HEK293 (cell line): ENCODE data around the gene ATP2B3.

Experiments used
- CTCF ChIA-PET: fragments of 350-600 bp; formaldehyde crosslinking; extraction: SDS; loops from one replicate; lab custom pipeline; 2021; ENCODE audit warnings: antibody characterized with exemption; lab: Yijun Ruan, JAX
- POLR2A ChIA-PET: fragments of 300-600 bp; formaldehyde crosslinking; extraction: SDS; loops from one replicate; lab custom pipeline; 2020; ENCODE audit warnings: antibody characterized with exemption, inconsistent platforms; lab: Yijun Ruan, JAX
- H3K27ac ChIP-seq: fragments of 200-500 bp; sonication (Bioruptor generic); 2 replicates; pipeline ENCODE4 v1.5.1; 2014; ENCODE audit warnings: low read depth, low read length, control low read depth, inconsistent platforms; ENCODE audit errors: extremely low read depth
- H3K36me3 ChIP-seq, 2 experiments: fragments of 200-500 bp in 1 of 2; sonication (Bioruptor generic) in 1 of 2; 1 replicate in 1 of 2; 2 replicates in 1 of 2; pipeline ENCODE4 v1.5.1; 2014 to 2017; ENCODE audit warnings: inconsistent platforms in 2 of 2, low read length in 2 of 2; ENCODE audit not compliant: control insufficient read depth in 2 of 2, insufficient read depth in 1 of 2
- H3K4me1 ChIP-seq: fragments of 200-500 bp; sonication (Bioruptor generic); 2 replicates; pipeline ENCODE4 v1.5.1; 2014; ENCODE audit warnings: mild to moderate bottlenecking, low read length, inconsistent platforms; ENCODE audit not compliant: control insufficient read depth, insufficient read depth
- H3K4me3 ChIP-seq: 2 replicates; pipeline ENCODE4 v1.5.1; 2011; ENCODE audit warnings: low read depth, mild to moderate bottlenecking, control low read depth, low read length, moderate library complexity
- H3K9me3 ChIP-seq: fragments of 200-500 bp; sonication (Bioruptor generic); 2 replicates; pipeline ENCODE4 v1.5.1; 2014; ENCODE audit warnings: low read depth, low read length, inconsistent platforms; ENCODE audit not compliant: control insufficient read depth, insufficient read depth
- MYNN ChIP-seq: fragments of 450-650 bp; formaldehyde crosslinking; IDR thresholded peaks from 2 replicates; pipeline ENCODE4 v1.5.1; 2016; ENCODE audit warnings: missing biosample characterization, missing genetic modification characterization, borderline replicate concordance
- OVOL3 ChIP-seq: fragments of 450-650 bp; formaldehyde crosslinking; IDR thresholded peaks from 2 replicates; pipeline ENCODE4 v1.5.1; 2016; ENCODE audit warnings: missing biosample characterization, missing genetic modification characterization
- PRDM10 ChIP-seq: fragments of 450-650 bp; formaldehyde crosslinking; IDR thresholded peaks from 2 replicates; pipeline ENCODE4 v1.5.1; 2016; ENCODE audit warnings: missing biosample characterization, missing genetic modification characterization
- REPIN1 ChIP-seq: fragments of 450-650 bp; formaldehyde crosslinking; IDR thresholded peaks from 2 replicates; pipeline ENCODE4 v1.5.1; 2017; ENCODE audit warnings: missing biosample characterization, missing genetic modification characterization, low read depth
- REST ChIP-seq: fragments of 450-650 bp; formaldehyde crosslinking; IDR thresholded peaks from 2 replicates; pipeline ENCODE4 v1.5.1; 2016; ENCODE audit warnings: missing biosample characterization, missing genetic modification characterization
- ZBTB10 ChIP-seq: fragments of 450-650 bp; formaldehyde crosslinking; IDR thresholded peaks from 2 replicates; pipeline ENCODE4 v1.5.1; 2016; ENCODE audit warnings: missing biosample characterization, missing genetic modification characterization
- ZBTB11 ChIP-seq: fragments of 450-650 bp; formaldehyde crosslinking; conservative IDR thresholded peaks from 2 replicates; pipeline ENCODE4 v1.5.1; 2016; ENCODE audit warnings: low read depth, missing biosample characterization, missing genetic modification characterization
- ZBTB26 ChIP-seq: fragments of 450-650 bp; formaldehyde crosslinking; optimal IDR thresholded peaks from 2 replicates; pipeline ENCODE3; 2016; ENCODE audit warnings: missing biosample characterization, mild to moderate bottlenecking, missing genetic modification characterization
- ZBTB48 ChIP-seq: fragments of 450-650 bp; formaldehyde crosslinking; IDR thresholded peaks from 2 replicates; pipeline ENCODE4 v1.5.1; 2016; ENCODE audit warnings: missing biosample characterization, missing genetic modification characterization
- ZNF114 ChIP-seq: fragments of 450-650 bp; formaldehyde crosslinking; IDR thresholded peaks from 2 replicates; pipeline ENCODE4 v1.5.0; 2017; ENCODE audit warnings: missing biosample characterization, missing genetic modification characterization
- ZNF23 ChIP-seq: fragments of 450-650 bp; formaldehyde crosslinking; IDR thresholded peaks from 2 replicates; pipeline ENCODE4 v1.5.1; 2016; ENCODE audit warnings: missing biosample characterization, missing genetic modification characterization, borderline replicate concordance
- ZNF239 ChIP-seq: fragments of 450-650 bp; formaldehyde crosslinking; IDR thresholded peaks from 2 replicates; pipeline ENCODE4 v1.5.1; 2016; ENCODE audit warnings: missing biosample characterization, missing genetic modification characterization
- ZNF354C ChIP-seq: fragments of 450-650 bp; formaldehyde crosslinking; IDR thresholded peaks from 2 replicates; pipeline ENCODE4 v1.5.1; 2016; ENCODE audit warnings: missing biosample characterization, missing genetic modification characterization, low read depth, borderline replicate concordance
- ZNF366 ChIP-seq: fragments of 450-650 bp; formaldehyde crosslinking; conservative IDR thresholded peaks from 2 replicates; pipeline ENCODE4 v1.5.1; 2016; ENCODE audit warnings: missing biosample characterization, missing genetic modification characterization
- ZNF701 ChIP-seq: fragments of 450-650 bp; formaldehyde crosslinking; IDR thresholded peaks from 2 replicates; pipeline ENCODE4 v1.5.1; 2016; ENCODE audit warnings: missing biosample characterization, missing genetic modification characterization
- ZSCAN16 ChIP-seq: fragments of 450-650 bp; formaldehyde crosslinking; IDR thresholded peaks from 2 replicates; pipeline ENCODE4 v1.5.1; 2016; ENCODE audit warnings: missing biosample characterization, missing genetic modification characterization

ATP2B3 gene

GRCh38 chrX:153599192-153600031, 82.0 kb downstream of the ATP2B3 start (continued):
- TF ChIP-seq ZBTB26 = peak; percentile 47
- TF ChIP-seq ZSCAN16 (tag by site-specific recombination) = peak; percentile 67; the same call in 1 of the 2 replicates

- TF ChIP-seq ZBTB11 (tag by site-specific recombination) = peak; percentile 92
- peak; percentile 60; the same call in 1 of the 2 replicates for TF ChIP-seq ZBTB48 (tag by site-specific recombination)
- no peak for TF ChIP-seq ZNF114 (tag by site-specific recombination)
- TF ChIP-seq MYNN (tag by site-specific recombination) = no peak
- H3K4me1 ChIP-seq = no peaks in the 10 kb centered on the region
- peak overlapping the region; percentile 59 for H3K4me3 ChIP-seq
- H3K27ac ChIP-seq = no peak overlapping the region
- H3K9me3 ChIP-seq = no peaks in the 10 kb centered on the region
- CTCF ChIA-PET = interaction anchor here (0.5 to 2.5 kb wide), 9 partner anchors 8 to 91 kb away, joined by 3 to 20 read pairs (median 4); no protein-coding TSS in a partner anchor
- POLR2A ChIA-PET = interaction anchor here (1.4 kb wide), 1 partner anchor 46 kb away, joined by 4 read pairs; no protein-coding TSS in a partner anchor
- peaks cover 0 to 20% of the 10 kb centered on the region in 2 experiments; a peak in 2 of 3 replicates for H3K36me3 ChIP-seq
These were observed 82.6 kb downstream of the ATP2B3 start for GRCh38 chrX:153600032-153600373.

- ChIA-PET POLR2A (no interaction called here), CTCF (interaction anchor here (0.6 to 2.5 kb wide), 3 partner anchors 9 to 62 kb away, joined by 4 to 20 read pairs (median 7); no protein-coding TSS in a partner anchor)
- Histone ChIP-seq H3K36me3 (peaks cover 0 to 10% of the 10 kb centered on the region in 2 experiments; a peak in 1 of 3 replicates), H3K27ac (no peak overlapping the region), H3K9me3 (no peaks in the 10 kb centered on the region), H3K4me3 (no peak overlapping the region), H3K4me1 (no peaks in the 10 kb centered on the region)
- TF ChIP-seq ZNF366 (tag by site-specific recombination) (no peak), OVOL3 (tag by site-specific recombination) (no peak), REPIN1 (no peak), ZNF354C (no peak), ZNF23 (no peak), PRDM10 (tag by site-specific recombination) (no peak), ZBTB10 (no peak), REST (tag by site-specific recombination) (no peak), ZNF239 (tag by site-specific recombination) (no peak), ZNF701 (tag by site-specific recombination) (no peak)
These were observed 83.5 kb downstream of the ATP2B3 start for GRCh38 chrX:153600921-153601320.
